IPS DF 6.9 (cell line): ENCODE results near the gene CD72.
A peak's percentile ranks its signal among the peaks of the same experiment; 100 is the strongest.
"Not testable (repeated sequence)": the region's sequence is repeated elsewhere in the genome, so short reads cannot be mapped to it uniquely, and the experiment has no call there.

Experiments used
- DNase-seq: peaks from one replicate; pipeline ENCODE4 v3.0.0-alpha.2; 2013; ENCODE audit warnings: low read depth, low spot score
- H3K27ac ChIP-seq: one replicate; pipeline ENCODE4 v1.5.1; 2013; ENCODE audit warnings: low read length, control low read depth
- H3K27me3 ChIP-seq: 2 replicates; pipeline ENCODE4 v1.6.1; 2013; ENCODE audit warnings: mild to moderate bottlenecking, low read length; ENCODE audit not compliant: control insufficient read depth, insufficient read depth
- H3K36me3 ChIP-seq: 2 replicates; pipeline ENCODE4 v1.6.1; 2013; ENCODE audit warnings: low read length; ENCODE audit not compliant: control insufficient read depth, insufficient read depth
- H3K4me1 ChIP-seq: 2 replicates; pipeline ENCODE4 v1.6.1; 2013; ENCODE audit warnings: low read length; ENCODE audit not compliant: control insufficient read depth, insufficient read depth
- H3K4me3 ChIP-seq: 2 replicates; pipeline ENCODE4 v1.5.1; 2013; ENCODE audit warnings: mild to moderate bottlenecking, low read length
- H3K9me3 ChIP-seq: 2 replicates; pipeline ENCODE4 v1.6.1; 2013; ENCODE audit warnings: low read length, inconsistent platforms; ENCODE audit not compliant: control insufficient read depth, insufficient read depth
- WGBS: extraction: QIAGEN DNeasy Blood & Tissue Kit; methylation state at CpG from one replicate; pipeline ENCODE4 v1.1.7; 2013; ENCODE audit warnings: mixed read lengths, missing lambda C conversion rate; ENCODE audit not compliant: insufficient read length, insufficient coverage; 5-methylcytosine and 5-hydroxymethylcytosine counted together

The CD72 gene

GRCh38 chr9:35616681-35617459 is 1.3 kb downstream of the CD72 start:
- H3K27me3 ChIP-seq = no peaks in the 10 kb centered on the region
- H3K9me3 ChIP-seq = no peaks in the 10 kb centered on the region
- no peaks in the 10 kb centered on the region for H3K4me1 ChIP-seq
- DNase-seq = no peak
- H3K27ac ChIP-seq = no peak overlapping the region
- no CpG with 5 or more reads among the region's 51 CpGs for WGBS
- H3K4me3 ChIP-seq = peak overlapping the region; percentile 41; the same call in 1 of the 2 replicates
- H3K36me3 ChIP-seq = no peaks in the 10 kb centered on the region

GRCh38 chr9:35615981-35616680 is 2.1 kb downstream of the CD72 start:
- Histone ChIP-seq H3K4me1 (no peaks in the 10 kb centered on the region), H3K9me3 (no peaks in the 10 kb centered on the region), H3K36me3 (no peaks in the 10 kb centered on the region), H3K27ac (no peak overlapping the region), H3K27me3 (no peaks in the 10 kb centered on the region), H3K4me3 (peak overlapping the region; percentile 41; the same call in 1 of the 2 replicates)
- WGBS = no CpG with 5 or more reads among the region's 17 CpGs
- no peak for DNase-seq

GRCh38 chr9:35612843-35613242 is 5.4 kb downstream of the CD72 start:
- no peak overlapping the region for H3K4me3 ChIP-seq
- no peak for DNase-seq
- no peak overlapping the region for H3K27ac ChIP-seq
- no peaks in the 10 kb centered on the region for H3K4me1 ChIP-seq
- H3K27me3 ChIP-seq = no peaks in the 10 kb centered on the region
- no peaks in the 10 kb centered on the region for H3K9me3 ChIP-seq
- no CpG with 5 or more reads among the region's 2 CpGs for WGBS
- 0 out of 2 replicates have a peak, but pooled peaks cover 3% of the 10 kb centered on the region for H3K36me3 ChIP-seq

GRCh38 chr9:35612066-35612465 is 6.1 kb downstream of the CD72 start:
- WGBS = no CpG with 5 or more reads among the region's 4 CpGs
- not testable (repeated sequence) for DNase-seq, H3K36me3 ChIP-seq, H3K9me3 ChIP-seq, H3K27me3 ChIP-seq, H3K4me3 ChIP-seq, H3K4me1 ChIP-seq, H3K27ac ChIP-seq

- no peaks in the 10 kb centered on the region for H3K9me3 ChIP-seq
- H3K27me3 ChIP-seq = no peaks in the 10 kb centered on the region
- no peak overlapping the region for H3K4me3 ChIP-seq
- no peaks in the 10 kb centered on the region for H3K4me1 ChIP-seq
- no CpG with 5 or more reads among the region's 8 CpGs for WGBS
- DNase-seq = no peak
- 0 out of 2 replicates have a peak, but pooled peaks cover 3% of the 10 kb centered on the region for H3K36me3 ChIP-seq
- H3K27ac ChIP-seq = no peak overlapping the region
Measured at GRCh38 chr9:35611230-35611797, 6.9 kb downstream of the CD72 start.

- Histone ChIP-seq H3K27ac (no peak overlapping the region), H3K4me3 (no peak overlapping the region), H3K27me3 (no peaks in the 10 kb centered on the region), H3K9me3 (no peaks in the 10 kb centered on the region), H3K4me1 (peaks cover 1% of the 10 kb centered on the region; the same call in 1 of the 2 replicates), H3K36me3 (0 out of 2 replicates have a peak, but pooled peaks cover 3% of the 10 kb centered on the region)
- no CpG with 5 or more reads among the region's 13 CpGs for WGBS
- no peak for DNase-seq
Measured at GRCh38 chr9:35609820-35610163, 8.4 kb downstream of the CD72 start.

GRCh38 chr9:35609001-35609819 is 9.0 kb downstream of the CD72 start:
- DNase-seq = no peak
- H3K27ac ChIP-seq = no peak overlapping the region
- no peaks in the 10 kb centered on the region for H3K9me3 ChIP-seq
- WGBS = no CpG with 5 or more reads among the region's 31 CpGs
- H3K36me3 ChIP-seq = 0 out of 2 replicates have a peak, but pooled peaks cover 3% of the 10 kb centered on the region
- H3K4me1 ChIP-seq = peaks cover 1% of the 10 kb centered on the region; the same call in 1 of the 2 replicates
- no peak overlapping the region for H3K4me3 ChIP-seq
- H3K27me3 ChIP-seq = no peaks in the 10 kb centered on the region

- no peak overlapping the region for H3K4me3 ChIP-seq
- 0 out of 2 replicates have a peak, but pooled peaks cover 3% of the 10 kb centered on the region for H3K36me3 ChIP-seq
- H3K4me1 ChIP-seq = peaks cover 1% of the 10 kb centered on the region; the same call in 1 of the 2 replicates
- DNase-seq = no peak
- no peaks in the 10 kb centered on the region for H3K9me3 ChIP-seq
- H3K27ac ChIP-seq = no peak overlapping the region
- H3K27me3 ChIP-seq = no peaks in the 10 kb centered on the region
- WGBS = no CpG with 5 or more reads among the region's 7 CpGs
Measured at GRCh38 chr9:35608221-35608620, 10.0 kb downstream of the CD72 start.

- Histone ChIP-seq H3K27me3 (no peaks in the 10 kb centered on the region), H3K4me3 (no peak overlapping the region), H3K9me3 (no peaks in the 10 kb centered on the region), H3K4me1 (peaks cover 1% of the 10 kb centered on the region; the same call in 1 of the 2 replicates), H3K36me3 (0 out of 2 replicates have a peak, but pooled peaks cover 3% of the 10 kb centered on the region), H3K27ac (no peak overlapping the region)
- no CpG with 5 or more reads among the region's 7 CpGs for WGBS
- no peak for DNase-seq
Measured at GRCh38 chr9:35606726-35607125, 11.5 kb downstream of the CD72 start.

GRCh38 chr9:35606138-35606504 is 12.1 kb downstream of the CD72 start:
- no peaks in the 10 kb centered on the region for H3K9me3 ChIP-seq
- H3K27me3 ChIP-seq = no peaks in the 10 kb centered on the region
- peak overlapping the region; percentile 53; the same call in 1 of the 2 replicates for H3K4me3 ChIP-seq
- peaks cover 1% of the 10 kb centered on the region; the same call in 1 of the 2 replicates for H3K4me1 ChIP-seq
- DNase-seq = no peak
- H3K27ac ChIP-seq = no peak overlapping the region
- 0 out of 2 replicates have a peak, but pooled peaks cover 3% of the 10 kb centered on the region for H3K36me3 ChIP-seq
- no CpG with 5 or more reads among the region's 5 CpGs for WGBS
